Suprapubic skin (tissue), 4 donors: ENCODE measurements around the gene OSGIN1. TPM values are rescaled to one million over a fixed set of nuclear protein-coding genes. Genes with fewer than 3 reads are reported as not detected.

Experiments
- DNase-seq, 2 donors: peaks; one replicate each; pipeline ENCODE4 v3.0.0-alpha.2; 2019; ENCODE audit warnings: low spot score in 2 of 2
- H3K27ac ChIP-seq: fragments of 200-600 bp; sonication (generic); one replicate; pipeline ENCODE4 v1.5.1; 2019
- H3K27me3 ChIP-seq: fragments of 200-600 bp; sonication (generic); one replicate; pipeline ENCODE4 v1.5.1; 2019
- H3K36me3 ChIP-seq: fragments of 200-600 bp; sonication (generic); one replicate; pipeline ENCODE4 v1.5.1; 2019
- H3K4me1 ChIP-seq: fragments of 200-600 bp; sonication (generic); one replicate; pipeline ENCODE4 v1.5.1; 2019
- H3K4me3 ChIP-seq: fragments of 200-600 bp; sonication (generic); one replicate; pipeline ENCODE4 v1.5.1; 2019; ENCODE audit warnings: mild to moderate bottlenecking
- H3K9me3 ChIP-seq: fragments of 200-600 bp; sonication (generic); one replicate; pipeline ENCODE4 v1.5.1; 2019
- CTCF ChIP-seq, 2 donors: fragments of 200-600 bp in 1 of 2; fragments of 450-650 bp in 1 of 2; sonication (generic) in 1 of 2; IDR thresholded peaks; one replicate each; pipeline ENCODE4 v1.5.1; 2016 to 2019; ENCODE audit warnings: antibody characterized with exemption in 2 of 2, mild to moderate bottlenecking in 1 of 2, moderate library complexity in 1 of 2
- EP300 ChIP-seq: sonication (generic); formaldehyde crosslinking; IDR thresholded peaks from one replicate; pipeline ENCODE4 v1.6.1; 2017; ENCODE audit warnings: antibody characterized with exemption
- POLR2A ChIP-seq, 2 donors: fragments of 450-650 bp; IDR thresholded peaks; one replicate each; pipeline ENCODE4 v1.6.1; 2017; ENCODE audit warnings: antibody characterized with exemption in 2 of 2, mild to moderate bottlenecking in 2 of 2, moderate library complexity in 2 of 2
- POLR2AphosphoS5 ChIP-seq, 3 donors: sonication (generic); formaldehyde crosslinking; IDR thresholded peaks; one replicate each; pipeline ENCODE4 v1.6.1; 2017; ENCODE audit warnings: antibody characterized with exemption in 3 of 3
- WGBS: methylation state at CpG from one replicate; pipeline ENCODE4 v1.1.5; 2018; 5-methylcytosine and 5-hydroxymethylcytosine counted together
- total RNA-seq, 4 donors: library from RNA; depleted of rRNA; stranded (reverse); fragments of >200 nt; gene quantifications; one replicate each; pipeline ENCODE4 v1.1.0, GENCODE V29; 2016

The OSGIN1 gene
- total RNA-seq, 4 donors from 2014 or later, result 1.0 to 2.2 (median 1.5) TPM

- no peak for DNase-seq
- Histone ChIP-seq H3K9me3 (no peaks in the 10 kb centered on the region), H3K4me1 (peaks cover 28% of the 10 kb centered on the region), H3K4me3 (peak overlapping the region; percentile 65), H3K27ac (peak overlapping the region; percentile 92), H3K27me3 (no peaks in the 10 kb centered on the region), H3K36me3 (peaks cover 7% of the 10 kb centered on the region)
- 13% methylated on average over 18 of the region's 19 CpGs for WGBS
- TF ChIP-seq CTCF (IDR thresholded peaks at IDR 0.05) (peak in 1 of 2 donors; percentile 51), POLR2A (IDR thresholded peaks at IDR 0.05) (no peak)
These were observed 946 bp downstream of the OSGIN1 start for GRCh38 chr16:83953796-83954576.

- no peak overlapping the region for H3K27ac ChIP-seq
- H3K9me3 ChIP-seq, result no peaks in the 10 kb centered on the region
- no peaks in the 10 kb centered on the region for H3K27me3 ChIP-seq
- H3K36me3 ChIP-seq, result peaks cover 14% of the 10 kb centered on the region
- H3K4me3 ChIP-seq, result no peak overlapping the region
- peaks cover 28% of the 10 kb centered on the region for H3K4me1 ChIP-seq
- TF ChIP-seq EP300 (no peak), POLR2AphosphoS5 (IDR thresholded peaks at IDR 0.05) (no peak), POLR2A (IDR thresholded peaks at IDR 0.05) (no peak), CTCF (IDR thresholded peaks at IDR 0.05) (no peak)
- DNase-seq, result no peak
- 49% methylated on average over 9 of the region's 9 CpGs for WGBS
These were observed 1.6 kb downstream of the OSGIN1 start for GRCh38 chr16:83954577-83955016.

GRCh38 chr16:83955218-83956130, 2.4 kb downstream of the OSGIN1 start:
- no peak for DNase-seq
- Histone ChIP-seq H3K4me3 (no peak overlapping the region), H3K27ac (no peak overlapping the region)

GRCh38 chr16:83956336-83957289, 3.6 kb downstream of the OSGIN1 start:
- peaks cover 34% of the 10 kb centered on the region for H3K36me3 ChIP-seq
- H3K9me3 ChIP-seq, result no peaks in the 10 kb centered on the region
- H3K27ac ChIP-seq, result no peak overlapping the region
- H3K4me1 ChIP-seq, result peaks cover 28% of the 10 kb centered on the region
- no peak overlapping the region for H3K4me3 ChIP-seq
- TF ChIP-seq CTCF (IDR thresholded peaks at IDR 0.05), result peak in 1 of 2 donors; percentile 72
- no peak for TF ChIP-seq EP300
- WGBS, result 68% methylated on average over 14 of the region's 22 CpGs
- peak; percentile 86 to 89 for DNase-seq
- no peaks in the 10 kb centered on the region for H3K27me3 ChIP-seq

More at GRCh38 chr16:83955218-83956130, 2.4 kb downstream of the OSGIN1 start:
- TF ChIP-seq POLR2AphosphoS5 (IDR thresholded peaks at IDR 0.05), result no peak
- no peak for TF ChIP-seq POLR2A (IDR thresholded peaks at IDR 0.05)
- no peak for TF ChIP-seq CTCF (IDR thresholded peaks at IDR 0.05)
- TF ChIP-seq EP300, result no peak
- Histone ChIP-seq H3K27me3 (no peaks in the 10 kb centered on the region), H3K4me1 (peaks cover 28% of the 10 kb centered on the region), H3K36me3 (peaks cover 22% of the 10 kb centered on the region), H3K9me3 (no peaks in the 10 kb centered on the region)
- 69% methylated on average over 12 of the region's 23 CpGs for WGBS
